ENCODE measurements around the gene ULBP2. TPM values are rescaled to one million over a fixed set of nuclear protein-coding genes. Genes with fewer than 3 reads are reported as not detected.
"Not testable (repeated sequence)": the region's sequence is repeated elsewhere in the genome, so short reads cannot be mapped to it uniquely, and the experiment has no call there.

The ULBP2 gene
- total and polyA plus RNA-seq, 5 donors, result 0.31 to 1.2 (median 1.1) TPM

- no peak for ATAC-seq
- no peaks in the 10 kb centered on the region for H3K27me3 ChIP-seq (ENCODE audit: control insufficient read depth, insufficient read depth)
- WGBS, result 74% methylated on average over 6 of the region's 6 CpGs
- no peak overlapping the region for H3K27ac ChIP-seq (ENCODE audit: low read length)
- no peak for DNase-seq
- no peaks in the 10 kb centered on the region for H3K9me3 ChIP-seq (ENCODE audit: control insufficient read depth, low read length)
- no peaks in the 10 kb centered on the region for H3K4me1 ChIP-seq (ENCODE audit: control insufficient read depth, insufficient read depth, low read length)
- intact Hi-C loops (cut with DNase I), result loop anchor here in 2 of 4 donors (5.0 kb wide), 2 partner anchors 86 to 99 kb away; no protein-coding TSS in a partner anchor
- H3K4me3 ChIP-seq (ENCODE audit: low read length), result no peak overlapping the region
Observed at GRCh38 chr6:149931501-149931900, 10.3 kb upstream of the ULBP2 start.

- 55% methylated on average over 5 of the region's 5 CpGs for whole genome bisulfite sequencing
- Histone ChIP-seq H3K27me3 (ENCODE audit: control insufficient read depth, insufficient read depth) (no peaks in the 10 kb centered on the region), H3K27ac (ENCODE audit: low read length) (no peak overlapping the region), H3K4me1 (ENCODE audit: control insufficient read depth, insufficient read depth, low read length) (no peaks in the 10 kb centered on the region), H3K9me3 (ENCODE audit: control insufficient read depth, low read length) (no peaks in the 10 kb centered on the region), H3K4me3 (ENCODE audit: low read length) (no peak overlapping the region)
- DNase-seq (no peak), ATAC-seq (no peak)
- intact Hi-C loops (cut with DNase I), result loop anchor here in 3 of 4 donors (2.0 to 5.0 kb wide), 3 partner anchors 84 to 101 kb away; no protein-coding TSS in a partner anchor
Observed at GRCh38 chr6:149933036-149933435, 8.8 kb upstream of the ULBP2 start.

GRCh38 chr6:149933461-149933860, 8.4 kb upstream of the ULBP2 start:
- Histone ChIP-seq H3K4me1 (ENCODE audit: control insufficient read depth, insufficient read depth, low read length) (no peaks in the 10 kb centered on the region), H3K27me3 (ENCODE audit: control insufficient read depth, insufficient read depth) (no peaks in the 10 kb centered on the region), H3K27ac (ENCODE audit: low read length) (no peak overlapping the region), H3K9me3 (ENCODE audit: control insufficient read depth, low read length) (no peaks in the 10 kb centered on the region), H3K4me3 (ENCODE audit: low read length) (no peak overlapping the region)
- no peak for ATAC-seq
- DNase-seq, result no peak
- intact Hi-C loops (cut with DNase I), result loop anchor here in 3 of 4 donors (2.0 to 5.0 kb wide), 3 partner anchors 83 to 101 kb away; no protein-coding TSS in a partner anchor
- 33% methylated on average over 3 of the region's 3 CpGs for WGBS

- intact Hi-C loops (cut with DNase I), result loop anchor here in 3 of 4 donors (2.0 to 5.0 kb wide), 3 partner anchors 82 to 102 kb away; no protein-coding TSS in a partner anchor
- Histone ChIP-seq H3K9me3 (ENCODE audit: control insufficient read depth, low read length) (no peaks in the 10 kb centered on the region), H3K27me3 (ENCODE audit: control insufficient read depth, insufficient read depth) (no peaks in the 10 kb centered on the region), H3K4me3 (ENCODE audit: low read length) (no peak overlapping the region), H3K27ac (ENCODE audit: low read length) (no peak overlapping the region), H3K4me1 (ENCODE audit: control insufficient read depth, insufficient read depth, low read length) (no peaks in the 10 kb centered on the region)
- ATAC-seq, result peak; percentile 57 to 74
- DNase-seq, result peak in 1 of 3 donors; percentile 42
- 36% methylated on average over 11 of the region's 11 CpGs for WGBS
Observed at GRCh38 chr6:149934249-149935156, 7.3 kb upstream of the ULBP2 start.

GRCh38 chr6:149935246-149935645, 6.6 kb upstream of the ULBP2 start:
- H3K4me3 ChIP-seq (ENCODE audit: low read length), result no peak overlapping the region
- H3K27ac ChIP-seq (ENCODE audit: low read length), result no peak overlapping the region
- intact Hi-C loops (cut with DNase I), result loop anchor here in 2 of 4 donors (2.0 to 5.0 kb wide), 2 partner anchors 82 kb away; no protein-coding TSS in a partner anchor
- WGBS, result 62% methylated on average over 4 of the region's 4 CpGs
- H3K4me1 ChIP-seq (ENCODE audit: control insufficient read depth, insufficient read depth, low read length), result no peaks in the 10 kb centered on the region
- H3K27me3 ChIP-seq (ENCODE audit: control insufficient read depth, insufficient read depth), result no peaks in the 10 kb centered on the region
- H3K9me3 ChIP-seq (ENCODE audit: control insufficient read depth, low read length), result no peaks in the 10 kb centered on the region
- no peak for ATAC-seq
- no peak for DNase-seq

- Histone ChIP-seq H3K27me3 (ENCODE audit: control insufficient read depth, insufficient read depth) (no peaks in the 10 kb centered on the region), H3K27ac (ENCODE audit: low read length) (no peak overlapping the region), H3K4me1 (ENCODE audit: control insufficient read depth, insufficient read depth, low read length) (no peaks in the 10 kb centered on the region), H3K9me3 (ENCODE audit: control insufficient read depth, low read length) (no peaks in the 10 kb centered on the region), H3K4me3 (ENCODE audit: low read length) (no peak overlapping the region)
- no peak for ATAC-seq
- intact Hi-C loops (cut with DNase I), result loop anchor here in 2 of 4 donors (2.0 to 5.0 kb wide), 2 partner anchors 81 to 82 kb away; no protein-coding TSS in a partner anchor
- WGBS, result 49% methylated on average over 2 of the region's 2 CpGs
- DNase-seq, result no peak
Observed at GRCh38 chr6:149935668-149936067, 6.1 kb upstream of the ULBP2 start.

GRCh38 chr6:149936743-149937142, 5.1 kb upstream of the ULBP2 start:
- H3K9me3 ChIP-seq (ENCODE audit: control insufficient read depth, low read length), result no peaks in the 10 kb centered on the region
- 51% methylated on average over 2 of the region's 2 CpGs for WGBS
- intact Hi-C loops (cut with DNase I), result loop anchor here in 1 of 4 donors (5.0 kb wide), 1 partner anchor 81 kb away; no protein-coding TSS in a partner anchor
- ATAC-seq (no peak), DNase-seq (no peak)
- H3K4me3 ChIP-seq (ENCODE audit: low read length), result no peak overlapping the region
- no peaks in the 10 kb centered on the region for H3K4me1 ChIP-seq (ENCODE audit: control insufficient read depth, insufficient read depth, low read length)
- H3K27ac ChIP-seq (ENCODE audit: low read length), result no peak overlapping the region
- H3K27me3 ChIP-seq (ENCODE audit: control insufficient read depth, insufficient read depth), result no peaks in the 10 kb centered on the region

- not testable (repeated sequence) for H3K9me3 ChIP-seq (ENCODE audit: control insufficient read depth, low read length); DNase-seq; ATAC-seq; H3K27me3 ChIP-seq (ENCODE audit: control insufficient read depth, insufficient read depth); H3K4me1 ChIP-seq (ENCODE audit: control insufficient read depth, insufficient read depth, low read length); H3K27ac ChIP-seq (ENCODE audit: low read length)
- intact Hi-C loops (cut with DNase I), result loop anchor here in 1 of 4 donors (5.0 kb wide), 1 partner anchor 79 kb away; no protein-coding TSS in a partner anchor
- WGBS, result 2% methylated on average over 15 of the region's 20 CpGs
- peak overlapping the region; percentile 43 for H3K4me3 ChIP-seq (ENCODE audit: low read length)
Observed at GRCh38 chr6:149938013-149938570, 3.7 kb upstream of the ULBP2 start.

GRCh38 chr6:149938571-149939355, 3.1 kb upstream of the ULBP2 start:
- H3K27me3 ChIP-seq (ENCODE audit: control insufficient read depth, insufficient read depth), result no peaks in the 10 kb centered on the region
- no peaks in the 10 kb centered on the region for H3K4me1 ChIP-seq (ENCODE audit: control insufficient read depth, insufficient read depth, low read length)
- ATAC-seq (no peak), DNase-seq (no peak)
- H3K9me3 ChIP-seq (ENCODE audit: control insufficient read depth, low read length), result no peaks in the 10 kb centered on the region
- intact Hi-C loops (cut with DNase I), result loop anchor here in 1 of 4 donors (5.0 kb wide), 1 partner anchor 79 kb away; no protein-coding TSS in a partner anchor
- H3K27ac ChIP-seq (ENCODE audit: low read length), result no peak overlapping the region
- H3K4me3 ChIP-seq (ENCODE audit: low read length), result peak overlapping the region; percentile 43
- WGBS, result 1% methylated on average over 58 of the region's 58 CpGs

GRCh38 chr6:149939356-149939648, 2.5 kb upstream of the ULBP2 start:
- DNase-seq, result no peak
- 29% methylated on average over 5 of the region's 5 CpGs for WGBS
- no peak overlapping the region for H3K4me3 ChIP-seq (ENCODE audit: low read length)

More at GRCh38 chr6:149939356-149939648, 2.5 kb upstream of the ULBP2 start:
- Histone ChIP-seq H3K4me1 (ENCODE audit: control insufficient read depth, insufficient read depth, low read length) (no peaks in the 10 kb centered on the region), H3K27ac (ENCODE audit: low read length) (no peak overlapping the region), H3K9me3 (ENCODE audit: control insufficient read depth, low read length) (no peaks in the 10 kb centered on the region), H3K27me3 (ENCODE audit: control insufficient read depth, insufficient read depth) (no peaks in the 10 kb centered on the region)
- intact Hi-C loops (cut with DNase I), result loop anchor here in 1 of 4 donors (5.0 kb wide), 1 partner anchor 78 kb away; no protein-coding TSS in a partner anchor
- no peak for ATAC-seq
